D721Med (cell line): Measurements from ENCODE around the gene INO80D.
"Not testable (repeated sequence)": the region's sequence is repeated elsewhere in the genome, so short reads cannot be mapped to it uniquely, and the experiment has no call there.

ENCODE experiments used
- DNase-seq: peaks from one replicate; pipeline ENCODE4 v3.0.0; 2011; ENCODE audit warnings: low spot score; ENCODE audit not compliant: insufficient read length
- FAIRE-seq: peaks from 2 replicates; lab custom pipeline; 2011; peaks lifted over from hg19 to GRCh38; lab: Jason Lieb, UNC
- CTCF ChIP-seq: IDR thresholded peaks from 2 replicates; pipeline ENCODE4 v1.5.1; 2012; ENCODE audit warnings: mild to moderate bottlenecking, control low read depth; ENCODE audit not compliant: insufficient read depth; ENCODE audit errors: missing control alignments

Gene INO80D

GRCh38 chr2:205994344-205994743, 91.6 kb downstream of the INO80D start:
- TF ChIP-seq CTCF = no peak
- DNase-seq (no peak), FAIRE-seq (no peak)

- no peak for TF ChIP-seq CTCF
- DNase-seq (no peak), FAIRE-seq (no peak)
Observed at GRCh38 chr2:205990104-205990503, 95.9 kb downstream of the INO80D start.

- no peak for TF ChIP-seq CTCF
- FAIRE-seq = no peak
- DNase-seq = no peak
Observed at GRCh38 chr2:205989271-205990071, 96.5 kb downstream of the INO80D start.

GRCh38 chr2:205988681-205989080, 97.3 kb downstream of the INO80D start:
- not testable (repeated sequence) for DNase-seq

GRCh38 chr2:205988274-205988673, 97.7 kb downstream of the INO80D start:
- FAIRE-seq = no peak
- no peak for TF ChIP-seq CTCF
- DNase-seq = no peak

More at GRCh38 chr2:205988681-205989080, 97.3 kb downstream of the INO80D start:
- FAIRE-seq = not testable (repeated sequence)

GRCh38 chr2:205986334-205986733, 99.6 kb downstream of the INO80D start:
- FAIRE-seq, DNase-seq: not testable (repeated sequence)

GRCh38 chr2:205984381-205984780, 101.6 kb downstream of the INO80D start:
- no peak for FAIRE-seq
- no peak for TF ChIP-seq CTCF
- no peak for DNase-seq

GRCh38 chr2:205982776-205983327, 103.1 kb downstream of the INO80D start:
- no peak for DNase-seq
- no peak for FAIRE-seq
- no peak for TF ChIP-seq CTCF

- not testable (repeated sequence) for DNase-seq, FAIRE-seq
Observed at GRCh38 chr2:205978728-205979127, 107.2 kb downstream of the INO80D start.

- not testable (repeated sequence) for FAIRE-seq, DNase-seq
Observed at GRCh38 chr2:205977699-205978098, 108.3 kb downstream of the INO80D start.

- not testable (repeated sequence) for DNase-seq, FAIRE-seq
Observed at GRCh38 chr2:205976934-205977659, 108.9 kb downstream of the INO80D start.
